MM.1S (cell line): Measurements from ENCODE around the gene CYTH4.

Experiments
- DNase-seq: peaks from one replicate; pipeline ENCODE4 v3.0.0-alpha.2; 2015
- H2AFZ ChIP-seq: fragments of 300-600 bp; sonication (generic); 2 replicates; pipeline ENCODE4 v1.6.0; 2016; ENCODE audit warnings: antibody characterized with exemption, low read length
- H3F3A ChIP-seq: fragments of 300-600 bp; sonication (generic); 2 replicates; pipeline ENCODE4 v1.6.1; 2016; ENCODE audit warnings: mild to moderate bottlenecking, antibody characterized with exemption, low read length, moderate library complexity, mixed read lengths; ENCODE audit not compliant: insufficient read depth
- H3K27ac ChIP-seq: fragments of 300-600 bp; sonication (generic); 2 replicates; pipeline ENCODE4 v1.5.1; 2016; ENCODE audit warnings: mild to moderate bottlenecking, low read length
- H3K27me3 ChIP-seq: fragments of 300-600 bp; sonication (generic); replicated peaks from 2 replicates; pipeline ENCODE4 v1.6.0; 2016; ENCODE audit warnings: low read length; ENCODE audit not compliant: insufficient read depth
- H3K36me3 ChIP-seq: fragments of 300-600 bp; sonication (generic); replicated peaks from 2 replicates; pipeline ENCODE4 v1.6.1; 2016; ENCODE audit warnings: mild to moderate bottlenecking, low read length, mixed read lengths; ENCODE audit not compliant: insufficient read depth
- H3K4me1 ChIP-seq: fragments of 300-600 bp; sonication (generic); 2 replicates; pipeline ENCODE4 v1.6.1; 2016; ENCODE audit warnings: low read length, mixed read lengths
- H3K4me2 ChIP-seq: fragments of 300-600 bp; sonication (generic); 2 replicates; pipeline ENCODE4 v1.6.0; 2016; ENCODE audit warnings: low read depth, low read length
- H3K4me3 ChIP-seq: fragments of 300-600 bp; sonication (generic); 2 replicates; pipeline ENCODE4 v1.5.1; 2016; ENCODE audit warnings: low read length, mixed read lengths
- H3K79me2 ChIP-seq: fragments of 300-600 bp; sonication (generic); 2 replicates; pipeline ENCODE4 v1.6.1; 2016; ENCODE audit warnings: mixed run types, low read length, mixed read lengths
- H3K9ac ChIP-seq: fragments of 300-600 bp; sonication (generic); 2 replicates; pipeline ENCODE4 v1.6.1; 2016; ENCODE audit warnings: low read length, mixed read lengths
- H3K9me2 ChIP-seq: fragments of 300-600 bp; sonication (generic); replicated peaks from 2 replicates; pipeline ENCODE4 v1.6.1; 2016; ENCODE audit warnings: mild to moderate bottlenecking, low read length, mixed read lengths; ENCODE audit not compliant: insufficient read depth
- H3K9me3 ChIP-seq: fragments of 300-600 bp; sonication (generic); replicated peaks from 2 replicates; pipeline ENCODE4 v1.6.1; 2016; ENCODE audit warnings: mild to moderate bottlenecking, low read length, mixed read lengths; ENCODE audit not compliant: insufficient read depth
- H4K20me1 ChIP-seq: fragments of 300-600 bp; sonication (generic); 2 replicates; pipeline ENCODE4 v1.6.1; 2016; ENCODE audit warnings: mild to moderate bottlenecking, low read length, moderate library complexity, mixed read lengths; ENCODE audit not compliant: insufficient read depth
- CTCF ChIP-seq: fragments of 300-600 bp; sonication (generic); IDR thresholded peaks from 2 replicates; pipeline ENCODE4 v1.5.1; 2016; ENCODE audit warnings: antibody characterized with exemption, low read length, mixed read lengths
- EZH2 ChIP-seq: fragments of 300-600 bp; sonication (generic); optimal IDR thresholded peaks from 2 replicates; pipeline ENCODE3; 2017; ENCODE audit warnings: low read depth, mild to moderate bottlenecking, antibody characterized with exemption, low read length, mixed read lengths
- EZH2phosphoT487 ChIP-seq: fragments of 300-600 bp; sonication (generic); IDR thresholded peaks from 2 replicates; pipeline ENCODE4 v1.6.1; 2018; ENCODE audit warnings: antibody characterized with exemption, low read length

The CYTH4 gene

GRCh38 chr22:37244114-37244921 lies 38.0 kb upstream of the CYTH4 start, which contains the start of gene RAC2:
RAC2 (minus strand) TSS chr22:37244269; CDS start chr22:37244148, 121 bp downstream.
- Histone ChIP-seq H3F3A (peaks cover 56% of the 10 kb centered on the region), H4K20me1 (no peaks in the 10 kb centered on the region), H3K9ac (peak within 1 kb of the TSS; percentile 91), H2AFZ (peak within 1 kb of the TSS; percentile 57; the same call in 1 of the 2 replicates), H3K9me3 (no peaks in the 10 kb centered on the region), H3K9me2 (no peaks in the 10 kb centered on the region), H3K27ac (peak within 1 kb of the TSS; percentile 93), H3K4me2 (peak within 1 kb of the TSS; percentile 98), H3K27me3 (no peaks in the 10 kb centered on the region), H3K4me3 (peak within 1 kb of the TSS; percentile 100), H3K79me2 (peaks cover 52% of the 10 kb centered on the region), H3K36me3 (peaks cover 14% of the 10 kb centered on the region), H3K4me1 (peaks cover 40% of the 10 kb centered on the region)
- peak; percentile 92 for DNase-seq
- TF ChIP-seq EZH2phosphoT487 (no peak), CTCF (no peak), EZH2 (no peak)

GRCh38 chr22:37244922-37245722 lies 37.2 kb upstream of the CYTH4 start:
- H3K4me1 ChIP-seq = peaks cover 33% of the 10 kb centered on the region
- H3K4me2 ChIP-seq = peak overlapping the region; percentile 98
- no peaks in the 10 kb centered on the region for H4K20me1 ChIP-seq
- H3K79me2 ChIP-seq = peaks cover 44% of the 10 kb centered on the region
- peak overlapping the region; percentile 100; the same call in 1 of the 2 replicates for H3K4me3 ChIP-seq
- peaks cover 14% of the 10 kb centered on the region for H3K36me3 ChIP-seq
- peak overlapping the region; percentile 93 for H3K27ac ChIP-seq
- TF ChIP-seq EZH2 (no peak), EZH2phosphoT487 (no peak), CTCF (peak; percentile 11; the same call in 1 of the 2 replicates)
- H2AFZ ChIP-seq = peak overlapping the region; percentile 57; the same call in 1 of the 2 replicates
- H3K9me2 ChIP-seq = no peaks in the 10 kb centered on the region
- DNase-seq = peak; percentile 89
- H3F3A ChIP-seq = peaks cover 48% of the 10 kb centered on the region
- H3K9me3 ChIP-seq = no peaks in the 10 kb centered on the region
- no peaks in the 10 kb centered on the region for H3K27me3 ChIP-seq
- H3K9ac ChIP-seq = peak overlapping the region; percentile 91

GRCh38 chr22:37245740-37246139 lies 36.6 kb upstream of the CYTH4 start:
- TF ChIP-seq CTCF = no peak
- TF ChIP-seq EZH2 = no peak
- TF ChIP-seq EZH2phosphoT487 = no peak
- no peak for DNase-seq
- no peaks in the 10 kb centered on the region for H4K20me1 ChIP-seq
- H3K4me1 ChIP-seq = peaks cover 26% of the 10 kb centered on the region
- peak overlapping the region; percentile 98 for H3K4me2 ChIP-seq
- H3K27ac ChIP-seq = peak overlapping the region; percentile 93; the same call in 1 of the 2 replicates
- peaks cover 9% of the 10 kb centered on the region; the same call in 1 of the 2 replicates for H3K36me3 ChIP-seq
- H3K4me3 ChIP-seq = no peak overlapping the region; the same call in 1 of the 2 replicates
- no peaks in the 10 kb centered on the region for H3K9me2 ChIP-seq
- no peak overlapping the region for H3K9ac ChIP-seq
- H2AFZ ChIP-seq = no peak overlapping the region
- H3K27me3 ChIP-seq = no peaks in the 10 kb centered on the region
- H3K9me3 ChIP-seq = no peaks in the 10 kb centered on the region
- peaks cover 38% of the 10 kb centered on the region for H3K79me2 ChIP-seq
- H3F3A ChIP-seq = peaks cover 46% of the 10 kb centered on the region
